SK-N-SH (cell line): ENCODE data around the gene ASPG.

Experiments used
- JUND ChIP-seq: IDR thresholded peaks from 2 replicates; pipeline ENCODE4 v1.4.0; 2012
- TF ChIP-seq, protein P1 (sequence below): IDR thresholded peaks from 2 replicates; pipeline ENCODE4 v1.4.0; 2012; ENCODE audit warnings: low read depth, borderline replicate concordance
- TF ChIP-seq, protein P2 (sequence below): fragments of 200-600 bp; sonication (generic); IDR thresholded peaks from 2 replicates; pipeline ENCODE4 v1.6.1; 2017; ENCODE audit warnings: antibody characterized with exemption, mild to moderate bottlenecking, moderate library complexity

DNA sequence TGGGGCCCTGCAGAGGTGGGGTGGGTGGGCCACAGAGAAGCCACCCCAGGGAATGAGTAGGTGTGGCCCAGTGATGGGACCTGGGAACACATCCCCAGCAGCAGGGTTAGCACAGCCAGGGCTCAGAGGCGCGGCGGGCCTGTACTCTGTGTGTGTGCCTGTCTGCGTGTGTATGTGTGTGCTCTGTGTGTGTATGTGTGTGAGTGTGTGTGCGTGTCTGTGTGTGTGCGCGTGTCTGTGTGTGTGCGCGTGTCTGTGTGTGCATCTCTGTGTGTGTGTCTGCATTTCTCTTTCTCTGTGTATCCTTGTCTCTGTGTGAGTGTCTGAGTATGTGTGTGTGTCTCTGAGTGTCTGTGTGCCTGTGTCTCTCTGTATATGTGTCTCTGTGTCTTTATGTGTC is 79.0 kb downstream of the ASPG start:
- TF ChIP-seq, protein P1, sequence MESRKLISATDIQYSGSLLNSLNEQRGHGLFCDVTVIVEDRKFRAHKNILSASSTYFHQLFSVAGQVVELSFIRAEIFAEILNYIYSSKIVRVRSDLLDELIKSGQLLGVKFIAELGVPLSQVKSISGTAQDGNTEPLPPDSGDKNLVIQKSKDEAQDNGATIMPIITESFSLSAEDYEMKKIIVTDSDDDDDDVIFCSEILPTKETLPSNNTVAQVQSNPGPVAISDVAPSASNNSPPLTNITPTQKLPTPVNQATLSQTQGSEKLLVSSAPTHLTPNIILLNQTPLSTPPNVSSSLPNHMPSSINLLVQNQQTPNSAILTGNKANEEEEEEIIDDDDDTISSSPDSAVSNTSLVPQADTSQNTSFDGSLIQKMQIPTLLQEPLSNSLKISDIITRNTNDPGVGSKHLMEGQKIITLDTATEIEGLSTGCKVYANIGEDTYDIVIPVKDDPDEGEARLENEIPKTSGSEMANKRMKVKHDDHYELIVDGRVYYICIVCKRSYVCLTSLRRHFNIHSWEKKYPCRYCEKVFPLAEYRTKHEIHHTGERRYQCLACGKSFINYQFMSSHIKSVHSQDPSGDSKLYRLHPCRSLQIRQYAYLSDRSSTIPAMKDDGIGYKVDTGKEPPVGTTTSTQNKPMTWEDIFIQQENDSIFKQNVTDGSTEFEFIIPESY, result no peak
- TF ChIP-seq, protein P2, sequence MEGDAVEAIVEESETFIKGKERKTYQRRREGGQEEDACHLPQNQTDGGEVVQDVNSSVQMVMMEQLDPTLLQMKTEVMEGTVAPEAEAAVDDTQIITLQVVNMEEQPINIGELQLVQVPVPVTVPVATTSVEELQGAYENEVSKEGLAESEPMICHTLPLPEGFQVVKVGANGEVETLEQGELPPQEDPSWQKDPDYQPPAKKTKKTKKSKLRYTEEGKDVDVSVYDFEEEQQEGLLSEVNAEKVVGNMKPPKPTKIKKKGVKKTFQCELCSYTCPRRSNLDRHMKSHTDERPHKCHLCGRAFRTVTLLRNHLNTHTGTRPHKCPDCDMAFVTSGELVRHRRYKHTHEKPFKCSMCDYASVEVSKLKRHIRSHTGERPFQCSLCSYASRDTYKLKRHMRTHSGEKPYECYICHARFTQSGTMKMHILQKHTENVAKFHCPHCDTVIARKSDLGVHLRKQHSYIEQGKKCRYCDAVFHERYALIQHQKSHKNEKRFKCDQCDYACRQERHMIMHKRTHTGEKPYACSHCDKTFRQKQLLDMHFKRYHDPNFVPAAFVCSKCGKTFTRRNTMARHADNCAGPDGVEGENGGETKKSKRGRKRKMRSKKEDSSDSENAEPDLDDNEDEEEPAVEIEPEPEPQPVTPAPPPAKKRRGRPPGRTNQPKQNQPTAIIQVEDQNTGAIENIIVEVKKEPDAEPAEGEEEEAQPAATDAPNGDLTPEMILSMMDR, result no peak
- TF ChIP-seq JUND, result no peak
